ENCODE results near the gene BRF1.

DNA sequence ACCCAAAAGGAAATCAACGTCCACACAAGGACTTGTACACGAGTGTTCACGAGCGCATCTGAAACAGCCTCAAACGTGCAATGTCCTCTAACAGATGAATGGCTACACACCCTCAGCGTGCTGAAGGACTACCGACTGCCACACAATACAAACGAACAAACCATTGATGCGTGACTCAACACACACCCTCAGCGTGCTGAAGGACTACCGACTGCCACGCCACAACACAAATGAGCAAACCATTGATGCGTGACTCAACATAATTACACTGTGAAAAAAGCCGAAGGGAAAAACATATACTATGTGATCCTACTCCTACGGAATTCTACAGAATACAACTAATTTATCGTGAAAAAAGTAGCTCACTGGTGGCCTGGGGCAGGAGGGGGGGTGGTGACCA lies 77.5 kb downstream of the BRF1 start:
- TF ChIP-seq, protein P1, sequence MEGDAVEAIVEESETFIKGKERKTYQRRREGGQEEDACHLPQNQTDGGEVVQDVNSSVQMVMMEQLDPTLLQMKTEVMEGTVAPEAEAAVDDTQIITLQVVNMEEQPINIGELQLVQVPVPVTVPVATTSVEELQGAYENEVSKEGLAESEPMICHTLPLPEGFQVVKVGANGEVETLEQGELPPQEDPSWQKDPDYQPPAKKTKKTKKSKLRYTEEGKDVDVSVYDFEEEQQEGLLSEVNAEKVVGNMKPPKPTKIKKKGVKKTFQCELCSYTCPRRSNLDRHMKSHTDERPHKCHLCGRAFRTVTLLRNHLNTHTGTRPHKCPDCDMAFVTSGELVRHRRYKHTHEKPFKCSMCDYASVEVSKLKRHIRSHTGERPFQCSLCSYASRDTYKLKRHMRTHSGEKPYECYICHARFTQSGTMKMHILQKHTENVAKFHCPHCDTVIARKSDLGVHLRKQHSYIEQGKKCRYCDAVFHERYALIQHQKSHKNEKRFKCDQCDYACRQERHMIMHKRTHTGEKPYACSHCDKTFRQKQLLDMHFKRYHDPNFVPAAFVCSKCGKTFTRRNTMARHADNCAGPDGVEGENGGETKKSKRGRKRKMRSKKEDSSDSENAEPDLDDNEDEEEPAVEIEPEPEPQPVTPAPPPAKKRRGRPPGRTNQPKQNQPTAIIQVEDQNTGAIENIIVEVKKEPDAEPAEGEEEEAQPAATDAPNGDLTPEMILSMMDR (conservative IDR thresholded peaks at IDR 0.05 in 1 of 2, IDR thresholded peaks at IDR 0.05 in 1 of 2; ENCODE audit: low read depth in 1 of 2, low read length in 2 of 2), result no peak
- no peak for TF ChIP-seq EZH2 (IDR thresholded peaks at IDR 0.05; ENCODE audit: low read length, missing control alignments)

Data from fibroblast of lung (primary cell).